BLaER1 (cell line): ENCODE results near the gene IL31RA.

Source experiments
- H3K27ac ChIP-seq: shearing (Covaris generic); formaldehyde crosslinking; 2 replicates; pipeline ENCODE4 v1.8.1; 2022
- H3K27me3 ChIP-seq: shearing (Covaris generic); formaldehyde crosslinking; 2 replicates; pipeline ENCODE4 v1.8.1; 2022
- H3K36me3 ChIP-seq: shearing (Covaris generic); formaldehyde crosslinking; 2 replicates; pipeline ENCODE4 v1.8.1; 2022
- H3K4me1 ChIP-seq: shearing (Covaris generic); formaldehyde crosslinking; 2 replicates; pipeline ENCODE4 v1.8.1; 2022
- H3K4me2 ChIP-seq: shearing (Covaris generic); formaldehyde crosslinking; 2 replicates; pipeline ENCODE4 v1.8.1; 2022
- H3K4me3 ChIP-seq: shearing (Covaris generic); formaldehyde crosslinking; 2 replicates; pipeline ENCODE4 v1.8.1; 2022
- H3K9ac ChIP-seq: shearing (Covaris generic); formaldehyde crosslinking; 2 replicates; pipeline ENCODE4 v1.8.1; 2022
- H3K9me3 ChIP-seq: shearing (Covaris generic); formaldehyde crosslinking; 2 replicates; pipeline ENCODE4 v1.8.1; 2022
- H4K20me1 ChIP-seq: shearing (Covaris generic); formaldehyde crosslinking; 2 replicates; pipeline ENCODE4 v1.8.1; 2022
- Cebpa-rat ChIP-seq: shearing (Covaris generic); IDR thresholded peaks from 2 replicates; pipeline ENCODE4 v1.8.1; 2022

The IL31RA gene

DNA sequence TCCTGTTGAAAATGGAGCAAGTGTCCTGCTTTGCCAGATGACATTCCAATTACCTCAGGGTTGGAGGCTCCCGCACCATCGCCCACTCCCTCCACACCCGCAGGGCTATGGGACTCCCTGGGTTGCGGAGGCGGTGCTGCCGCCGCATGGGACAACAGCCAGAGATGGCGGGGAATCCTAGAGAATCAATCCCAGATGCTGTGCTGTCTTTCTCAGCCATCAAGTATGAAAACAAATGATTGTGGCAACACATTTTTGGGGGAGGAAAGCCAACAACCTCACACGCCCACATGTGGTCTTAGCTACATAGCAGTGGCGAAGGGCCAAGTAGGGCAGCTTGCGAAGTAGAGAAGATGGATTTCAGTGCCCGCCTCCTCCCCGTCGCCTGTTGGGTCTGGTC is 46.7 kb downstream of the IL31RA start:
- H4K20me1 ChIP-seq, result no peaks in the 10 kb centered on the region
- H3K4me3 ChIP-seq, result no peak overlapping the region
- no peak overlapping the region for H3K4me2 ChIP-seq
- H3K4me1 ChIP-seq, result peaks cover under 1% of the 10 kb centered on the region; the same call in 1 of the 2 replicates
- H3K9me3 ChIP-seq, result no peaks in the 10 kb centered on the region
- H3K27me3 ChIP-seq, result no peaks in the 10 kb centered on the region
- TF ChIP-seq Cebpa-rat, result no peak
- no peak overlapping the region for H3K9ac ChIP-seq
- H3K36me3 ChIP-seq, result no peaks in the 10 kb centered on the region
- no peak overlapping the region for H3K27ac ChIP-seq

- Histone ChIP-seq H3K4me1 (peaks cover 9% of the 10 kb centered on the region), H4K20me1 (no peaks in the 10 kb centered on the region), H3K27ac (no peak overlapping the region), H3K4me2 (no peak overlapping the region), H3K9me3 (no peaks in the 10 kb centered on the region), H3K36me3 (no peaks in the 10 kb centered on the region), H3K27me3 (no peaks in the 10 kb centered on the region), H3K4me3 (no peak overlapping the region), H3K9ac (no peak overlapping the region)
- no peak for TF ChIP-seq Cebpa-rat
Measured at GRCh38 chr5:55899344-55899743, 48.2 kb downstream of the IL31RA start.

GRCh38 chr5:55900068-55900467 is 48.9 kb downstream of the IL31RA start:
- Histone ChIP-seq H4K20me1 (no peaks in the 10 kb centered on the region), H3K9me3 (no peaks in the 10 kb centered on the region), H3K4me2 (no peak overlapping the region), H3K36me3 (no peaks in the 10 kb centered on the region), H3K4me1 (peaks cover 9% of the 10 kb centered on the region), H3K9ac (no peak overlapping the region), H3K27ac (no peak overlapping the region), H3K27me3 (no peaks in the 10 kb centered on the region), H3K4me3 (no peak overlapping the region)
- TF ChIP-seq Cebpa-rat, result no peak

DNA sequence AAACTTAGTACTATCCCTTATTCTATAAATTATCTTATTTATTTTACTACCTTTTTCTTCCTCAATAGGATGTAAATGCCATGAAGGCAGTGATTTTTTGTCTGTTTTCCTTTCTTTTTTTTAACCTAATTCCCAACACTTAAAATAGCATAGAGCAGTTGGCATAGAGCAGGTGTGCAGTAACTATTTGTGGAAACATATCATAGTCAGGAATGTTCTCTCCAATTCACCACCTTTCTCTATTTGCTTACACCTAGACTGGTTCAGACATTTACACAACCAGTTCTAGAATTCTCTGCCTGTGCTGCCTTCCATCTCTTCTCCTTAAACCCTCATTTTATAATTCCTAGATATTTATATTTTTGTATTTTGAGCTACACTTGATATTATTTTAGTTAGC is 49.6 kb downstream of the IL31RA start:
- Histone ChIP-seq H3K27ac (no peak overlapping the region), H3K36me3 (no peaks in the 10 kb centered on the region), H3K4me1 (peaks cover 9% of the 10 kb centered on the region), H3K9ac (no peak overlapping the region), H4K20me1 (no peaks in the 10 kb centered on the region), H3K9me3 (no peaks in the 10 kb centered on the region), H3K4me3 (no peak overlapping the region), H3K4me2 (no peak overlapping the region), H3K27me3 (no peaks in the 10 kb centered on the region)
- TF ChIP-seq Cebpa-rat, result no peak

GRCh38 chr5:55902696-55903095 is 51.5 kb downstream of the IL31RA start:
- H3K27ac ChIP-seq, result no peak overlapping the region
- no peak overlapping the region for H3K4me3 ChIP-seq
- TF ChIP-seq Cebpa-rat, result no peak
- no peaks in the 10 kb centered on the region for H3K36me3 ChIP-seq
- H3K9me3 ChIP-seq, result no peaks in the 10 kb centered on the region
- peaks cover 9% of the 10 kb centered on the region for H3K4me1 ChIP-seq
- no peak overlapping the region for H3K9ac ChIP-seq
- no peaks in the 10 kb centered on the region for H4K20me1 ChIP-seq
- peak overlapping the region; percentile 49 for H3K4me2 ChIP-seq
- H3K27me3 ChIP-seq, result no peaks in the 10 kb centered on the region

- Histone ChIP-seq H3K27me3 (no peaks in the 10 kb centered on the region), H3K4me3 (no peak overlapping the region), H3K36me3 (no peaks in the 10 kb centered on the region), H4K20me1 (no peaks in the 10 kb centered on the region), H3K9ac (no peak overlapping the region), H3K27ac (no peak overlapping the region), H3K4me2 (peak overlapping the region; percentile 49), H3K9me3 (no peaks in the 10 kb centered on the region), H3K4me1 (peaks cover 9% of the 10 kb centered on the region)
- TF ChIP-seq Cebpa-rat, result no peak
Measured at GRCh38 chr5:55903121-55903701, 52.1 kb downstream of the IL31RA start.

DNA sequence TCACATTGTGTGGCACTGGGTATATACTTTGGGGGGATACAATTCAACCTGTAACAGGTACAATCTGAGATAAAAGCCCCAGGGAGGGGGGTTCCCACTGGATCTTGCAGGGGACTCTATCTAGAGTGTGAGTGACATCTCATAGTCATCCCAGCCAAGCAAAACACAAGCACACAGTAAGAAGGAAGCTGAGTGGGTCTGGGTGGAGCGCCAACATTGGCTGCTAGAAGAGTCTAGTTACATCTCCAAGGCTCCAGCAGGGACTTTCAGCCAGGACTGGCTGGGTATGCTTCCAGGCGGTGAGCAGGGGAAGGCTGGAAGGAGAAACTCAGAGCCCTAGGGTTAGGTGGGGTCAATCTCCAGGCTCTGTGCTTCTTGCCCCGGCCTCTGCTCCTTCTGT is 53.0 kb downstream of the IL31RA start:
- Histone ChIP-seq H3K36me3 (no peaks in the 10 kb centered on the region), H3K4me3 (no peak overlapping the region), H3K27ac (no peak overlapping the region), H3K27me3 (no peaks in the 10 kb centered on the region), H4K20me1 (no peaks in the 10 kb centered on the region), H3K9me3 (no peaks in the 10 kb centered on the region), H3K4me1 (peaks cover 9% of the 10 kb centered on the region), H3K4me2 (no peak overlapping the region), H3K9ac (no peak overlapping the region)
- no peak for TF ChIP-seq Cebpa-rat

DNA sequence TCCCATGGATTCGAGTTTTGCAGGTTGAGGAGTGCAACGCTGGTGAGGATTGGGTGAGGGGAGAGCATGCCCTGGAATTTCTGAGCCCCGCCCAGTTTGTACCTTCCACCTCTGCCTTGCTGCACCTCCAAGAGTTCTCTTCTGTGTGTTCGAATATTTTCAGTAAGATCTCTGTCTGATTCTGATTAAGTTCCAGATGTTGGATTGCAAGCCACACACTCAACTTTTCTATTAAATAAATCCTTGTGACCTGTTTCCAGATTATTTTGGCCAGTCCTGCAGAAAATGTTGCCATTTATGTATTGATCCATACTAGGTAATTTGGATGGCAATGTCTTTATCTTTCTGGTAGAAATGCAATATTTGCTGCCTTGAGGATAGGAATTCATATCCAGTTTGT is 54.1 kb downstream of the IL31RA start:
- no peak overlapping the region for H3K4me3 ChIP-seq
- H3K9me3 ChIP-seq, result no peaks in the 10 kb centered on the region
- TF ChIP-seq Cebpa-rat, result no peak

GRCh38 chr5:55907927-55908326 is 56.8 kb downstream of the IL31RA start:
- no peaks in the 10 kb centered on the region for H3K27me3 ChIP-seq
- H3K27ac ChIP-seq, result no peak overlapping the region
- peaks cover 8% of the 10 kb centered on the region for H3K4me1 ChIP-seq
- H4K20me1 ChIP-seq, result no peaks in the 10 kb centered on the region
- no peak overlapping the region for H3K4me2 ChIP-seq
- no peak overlapping the region for H3K4me3 ChIP-seq
- no peak overlapping the region for H3K9ac ChIP-seq
- TF ChIP-seq Cebpa-rat, result no peak
- no peaks in the 10 kb centered on the region for H3K9me3 ChIP-seq
- no peaks in the 10 kb centered on the region for H3K36me3 ChIP-seq

More for the DNA sequence above, 54.1 kb downstream of the IL31RA start:
- Histone ChIP-seq H3K9ac (no peak overlapping the region), H3K27me3 (no peaks in the 10 kb centered on the region), H3K4me1 (peaks cover 9% of the 10 kb centered on the region), H3K4me2 (no peak overlapping the region), H4K20me1 (no peaks in the 10 kb centered on the region), H3K27ac (no peak overlapping the region), H3K36me3 (no peaks in the 10 kb centered on the region)

DNA sequence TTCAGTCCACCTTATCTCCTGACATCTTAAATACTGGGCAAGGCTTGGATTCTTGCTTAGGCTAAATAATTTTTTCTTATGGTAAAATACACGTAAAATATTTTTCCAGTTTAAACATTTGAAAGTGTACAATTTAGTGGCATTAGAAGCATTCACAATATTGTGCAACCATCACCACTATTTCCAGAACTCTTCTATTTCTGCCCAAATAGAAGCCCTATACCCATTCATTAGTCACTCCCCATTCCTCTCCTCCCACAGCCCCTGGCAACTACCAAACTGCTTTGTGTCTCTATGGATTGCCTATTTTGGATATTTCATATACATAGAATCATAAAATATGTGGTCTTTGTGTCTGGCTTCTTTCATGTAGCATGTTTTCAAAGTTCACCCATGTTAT is 57.6 kb downstream of the IL31RA start:
- Histone ChIP-seq H3K27me3 (no peaks in the 10 kb centered on the region), H4K20me1 (no peaks in the 10 kb centered on the region), H3K9ac (no peak overlapping the region), H3K4me3 (no peak overlapping the region), H3K9me3 (no peaks in the 10 kb centered on the region), H3K4me1 (no peaks in the 10 kb centered on the region), H3K36me3 (no peaks in the 10 kb centered on the region), H3K27ac (no peak overlapping the region), H3K4me2 (no peak overlapping the region)
- TF ChIP-seq Cebpa-rat, result no peak
